ENCODE results near the gene CLDN25.
"Not testable (repeated sequence)": the region's sequence is repeated elsewhere in the genome, so short reads cannot be mapped to it uniquely, and the experiment has no call there.

CLDN25 gene

GRCh38 chr11:113779496-113779895 is at the start of gene CLDN25:
Gene CLDN25 (plus strand): TSS chr11:113779796. CDS start chr11:113779796, 0 bp downstream.
- DNase-seq (ENCODE audit: low read depth in 2 of 2) = no peak

- no peak for DNase-seq (ENCODE audit: low read depth in 2 of 2)
These were observed 48.5 kb upstream of the CLDN25 start for GRCh38 chr11:113730887-113731726.

- DNase-seq (ENCODE audit: low read depth in 2 of 2) = no peak
These were observed 47.5 kb upstream of the CLDN25 start for GRCh38 chr11:113732092-113732491.

- DNase-seq (ENCODE audit: low read depth in 2 of 2) = no peak
These were observed 43.3 kb upstream of the CLDN25 start for GRCh38 chr11:113736323-113736722.

- DNase-seq (ENCODE audit: low read depth in 2 of 2) = no peak
These were observed 26.7 kb upstream of the CLDN25 start for GRCh38 chr11:113752932-113753331.

- DNase-seq (ENCODE audit: low read depth in 2 of 2) = no peak
These were observed 19.4 kb upstream of the CLDN25 start for GRCh38 chr11:113760241-113760640.

- not testable (repeated sequence) for DNase-seq (ENCODE audit: low read depth in 2 of 2)
These were observed 16.6 kb upstream of the CLDN25 start for GRCh38 chr11:113763040-113763439.

GRCh38 chr11:113764527-113765219 is 14.9 kb upstream of the CLDN25 start:
- DNase-seq (ENCODE audit: low read depth in 2 of 2) = no peak

- DNase-seq (ENCODE audit: low read depth in 2 of 2) = no peak
These were observed 7.6 kb upstream of the CLDN25 start for GRCh38 chr11:113771964-113772363.

- no peak for DNase-seq (ENCODE audit: low read depth in 2 of 2)
These were observed 6.5 kb upstream of the CLDN25 start for GRCh38 chr11:113773092-113773415.

GRCh38 chr11:113773416-113774173 is 6.0 kb upstream of the CLDN25 start, which contains the start of gene ZW10:
Gene ZW10 (minus strand): TSS chr11:113773692. CDS start chr11:113773666, 26 bp downstream.
- DNase-seq (ENCODE audit: low read depth in 2 of 2) = peak; percentile 82 to 85

GRCh38 chr11:113774174-113774503 is 5.5 kb upstream of the CLDN25 start:
- DNase-seq (ENCODE audit: low read depth in 2 of 2) = no peak

- no peak for DNase-seq (ENCODE audit: low read depth in 2 of 2)
These were observed 1.3 kb upstream of the CLDN25 start for GRCh38 chr11:113778111-113778910.

- no peak for DNase-seq (ENCODE audit: low read depth in 2 of 2)
These were observed 2.1 kb downstream of the CLDN25 start for GRCh38 chr11:113781682-113782081.

GRCh38 chr11:113782134-113782533 is 2.5 kb downstream of the CLDN25 start:
- no peak for DNase-seq (ENCODE audit: low read depth in 2 of 2)

GRCh38 chr11:113789016-113789415 is 9.4 kb downstream of the CLDN25 start:
- not testable (repeated sequence) for DNase-seq (ENCODE audit: low read depth in 2 of 2)

GRCh38 chr11:113789675-113790320 is 10.2 kb downstream of the CLDN25 start:
- DNase-seq (ENCODE audit: low read depth in 2 of 2) = no peak

GRCh38 chr11:113796663-113797259 is 17.2 kb downstream of the CLDN25 start:
- no peak for DNase-seq (ENCODE audit: low read depth in 2 of 2)

GRCh38 chr11:113802621-113803020 is 23.0 kb downstream of the CLDN25 start:
- DNase-seq (ENCODE audit: low read depth in 2 of 2) = no peak

- no peak for DNase-seq (ENCODE audit: low read depth in 2 of 2)
These were observed 26.0 kb downstream of the CLDN25 start for GRCh38 chr11:113805640-113806039.

GRCh38 chr11:113806406-113806805 is 26.8 kb downstream of the CLDN25 start:
- no peak for DNase-seq (ENCODE audit: low read depth in 2 of 2)
